Caki2 (cell line): ENCODE results near the gene TBC1D1. TPM values are rescaled to one million over a fixed set of nuclear protein-coding genes. Genes with fewer than 3 reads are reported as not detected.

Experiments
- DNase-seq: peaks from one replicate; pipeline ENCODE4 v3.0.0-alpha.2; 2015; ENCODE audit warnings: low read depth
- in situ Hi-C: cut with HindIII; loops from 2 replicates; pipeline ENCODE4 v1.10.0; 2016; ENCODE audit warnings: low sequenced_read_pairs, low pct_unique_long_range_greater_than_20kb, mixed read lengths
- total RNA-seq: library from RNA; depleted of rRNA; stranded (reverse); fragments of >200 nt; shearing (Covaris generic); gene quantifications from 2 replicates; pipeline ENCODE4 v1.2.3, GENCODE V29; 2014; ENCODE audit warnings: low replicate concordance

Gene TBC1D1
- total RNA-seq, 1 experiment from 2014 or later = 38.6 TPM

- no peak for DNase-seq
- in situ Hi-C loops = no loop called here
These were observed 243.0 kb downstream of the TBC1D1 start for GRCh38 chr4:38133711-38134480.

GRCh38 chr4:38135201-38135600 lies 244.3 kb downstream of the TBC1D1 start:
- in situ Hi-C loops = no loop called here
- DNase-seq = no peak

DNA sequence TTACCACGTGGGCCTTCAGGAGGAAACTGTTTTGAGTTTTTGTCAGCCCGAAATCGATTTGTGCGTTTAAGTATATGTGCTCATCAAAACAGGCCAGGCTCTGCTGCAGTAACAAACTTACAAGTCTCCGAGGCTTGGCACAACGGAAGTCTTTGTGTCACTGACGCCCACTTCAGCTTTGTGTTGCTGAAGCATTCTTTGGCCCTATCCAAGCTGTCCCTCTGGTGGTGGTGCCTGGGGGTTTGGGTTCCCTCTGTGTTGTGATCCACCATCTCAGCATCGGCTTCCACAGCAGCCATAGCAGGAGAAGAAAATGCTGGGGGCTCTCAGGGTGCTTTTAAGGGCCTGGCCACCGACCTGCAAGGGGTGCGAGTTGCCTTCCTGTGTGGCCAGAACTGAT lies 245.7 kb downstream of the TBC1D1 start:
- in situ Hi-C loops = no loop called here
- DNase-seq = no peak

- no peak for DNase-seq
- in situ Hi-C loops = no loop called here
These were observed 246.2 kb downstream of the TBC1D1 start for GRCh38 chr4:38137080-38137479.

GRCh38 chr4:38138363-38138762 lies 247.5 kb downstream of the TBC1D1 start:
- in situ Hi-C loops = no loop called here
- DNase-seq = no peak

GRCh38 chr4:38139187-38139586 lies 248.3 kb downstream of the TBC1D1 start:
- in situ Hi-C loops = no loop called here
- no peak for DNase-seq

DNA sequence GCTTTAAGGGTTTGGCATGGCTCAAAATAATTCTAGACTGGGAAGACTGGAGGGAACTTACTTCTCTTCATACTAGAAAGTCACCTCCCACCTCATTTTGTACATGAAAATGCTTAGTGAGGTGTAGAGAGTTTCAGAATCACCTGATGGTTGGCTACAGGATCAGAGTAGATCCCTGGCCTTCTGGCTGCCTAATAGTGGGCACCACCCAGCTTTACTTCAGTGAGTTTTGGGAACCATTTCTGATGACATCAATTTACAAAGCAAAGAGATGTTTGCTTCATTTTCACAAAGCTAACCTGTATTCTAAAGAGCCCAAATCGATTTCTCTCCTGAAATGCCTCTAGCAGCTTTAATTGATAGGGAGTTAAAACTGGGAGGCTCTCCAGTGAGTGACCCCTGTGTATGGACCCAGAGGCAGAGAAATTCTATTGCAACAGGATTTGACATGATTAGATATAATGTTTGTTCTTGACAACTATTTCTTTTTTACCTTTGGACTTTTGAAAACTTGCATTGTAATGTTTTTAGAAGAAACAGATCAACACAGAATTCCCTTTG lies 249.8 kb downstream of the TBC1D1 start:
- in situ Hi-C loops = no loop called here
- no peak for DNase-seq

GRCh38 chr4:38141808-38142500 lies 251.1 kb downstream of the TBC1D1 start:
- no peak for DNase-seq
- in situ Hi-C loops = no loop called here

- DNase-seq = no peak
- in situ Hi-C loops = no loop called here
These were observed 253.1 kb downstream of the TBC1D1 start for GRCh38 chr4:38144031-38144430.

- DNase-seq = no peak
These were observed 254.3 kb downstream of the TBC1D1 start for GRCh38 chr4:38145033-38145678.

GRCh38 chr4:38145741-38146140 lies 254.9 kb downstream of the TBC1D1 start:
- in situ Hi-C loops = no loop called here

More at GRCh38 chr4:38145033-38145678, 254.3 kb downstream of the TBC1D1 start:
- in situ Hi-C loops = no loop called here

DNA sequence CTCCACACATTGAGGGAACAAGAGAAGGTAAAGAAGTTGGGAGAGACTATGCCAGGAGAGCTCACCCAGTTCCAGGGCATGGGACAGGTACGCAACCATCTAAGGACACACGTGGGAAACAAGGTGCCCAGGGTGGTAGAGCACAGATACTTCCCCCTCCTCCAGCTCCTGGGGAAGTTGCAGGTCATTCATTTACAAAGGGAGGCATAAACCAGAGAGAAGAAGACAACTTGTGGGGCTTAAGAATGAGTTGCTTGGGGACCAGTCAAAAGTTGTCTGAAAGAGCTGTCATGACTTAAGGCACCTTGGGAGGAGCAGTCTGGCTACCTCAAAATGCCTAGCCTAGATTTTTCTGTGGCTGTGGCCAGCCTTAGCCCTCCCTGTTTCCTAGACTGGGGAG lies 255.5 kb downstream of the TBC1D1 start:
- no peak for DNase-seq

More at GRCh38 chr4:38145741-38146140, 254.9 kb downstream of the TBC1D1 start:
- no peak for DNase-seq

GRCh38 chr4:38149472-38149996 lies 258.6 kb downstream of the TBC1D1 start:
- peak; percentile 6 for DNase-seq
- in situ Hi-C loops = no loop called here

More for the DNA sequence above, 255.5 kb downstream of the TBC1D1 start:
- in situ Hi-C loops = no loop called here

GRCh38 chr4:38149997-38150671 lies 259.2 kb downstream of the TBC1D1 start:
- peak; percentile 48 for DNase-seq
- in situ Hi-C loops = no loop called here

DNA sequence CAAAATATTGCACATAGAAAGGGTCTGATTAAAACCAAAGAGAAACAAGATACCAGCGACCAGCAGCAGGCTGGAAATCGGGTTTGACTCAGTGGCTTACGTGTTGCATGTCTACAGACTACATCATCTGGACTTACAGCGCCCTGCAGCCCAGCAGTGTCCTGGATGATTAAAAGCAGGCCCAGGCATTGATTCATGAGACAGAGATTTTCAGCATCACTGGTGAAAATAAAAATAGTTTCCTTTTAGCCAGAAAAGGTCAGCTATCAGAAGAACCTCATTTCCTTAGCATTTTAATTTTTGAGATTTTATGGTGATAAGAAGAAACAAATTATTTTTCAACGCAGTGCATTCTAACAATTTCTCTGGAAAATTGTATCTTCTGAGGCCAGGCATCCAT lies 259.9 kb downstream of the TBC1D1 start:
- in situ Hi-C loops = no loop called here

GRCh38 chr4:38151873-38152272 lies 261.0 kb downstream of the TBC1D1 start:
- in situ Hi-C loops = no loop called here
- no peak for DNase-seq

More for the DNA sequence above, 259.9 kb downstream of the TBC1D1 start:
- no peak for DNase-seq

DNA sequence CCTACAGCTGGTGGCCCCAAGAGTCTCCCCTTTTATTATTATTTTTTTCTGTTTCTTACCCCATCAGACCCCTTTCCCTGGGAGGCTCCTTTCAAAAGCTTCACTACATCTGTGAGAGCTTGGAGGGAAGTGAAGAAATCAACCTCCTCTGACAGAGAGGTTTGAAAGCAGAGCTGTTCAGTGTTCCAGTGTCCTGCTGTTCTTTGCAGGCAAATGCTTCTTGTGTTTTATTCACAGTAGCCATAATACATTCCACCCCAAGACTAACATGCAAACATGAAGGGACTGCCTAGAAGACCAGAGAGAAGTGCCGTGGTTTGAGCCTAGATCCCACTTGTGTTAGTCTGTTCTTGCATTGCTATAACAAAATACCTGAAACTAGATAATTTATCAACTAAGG lies 261.4 kb downstream of the TBC1D1 start:
- in situ Hi-C loops = no loop called here
- no peak for DNase-seq

DNA sequence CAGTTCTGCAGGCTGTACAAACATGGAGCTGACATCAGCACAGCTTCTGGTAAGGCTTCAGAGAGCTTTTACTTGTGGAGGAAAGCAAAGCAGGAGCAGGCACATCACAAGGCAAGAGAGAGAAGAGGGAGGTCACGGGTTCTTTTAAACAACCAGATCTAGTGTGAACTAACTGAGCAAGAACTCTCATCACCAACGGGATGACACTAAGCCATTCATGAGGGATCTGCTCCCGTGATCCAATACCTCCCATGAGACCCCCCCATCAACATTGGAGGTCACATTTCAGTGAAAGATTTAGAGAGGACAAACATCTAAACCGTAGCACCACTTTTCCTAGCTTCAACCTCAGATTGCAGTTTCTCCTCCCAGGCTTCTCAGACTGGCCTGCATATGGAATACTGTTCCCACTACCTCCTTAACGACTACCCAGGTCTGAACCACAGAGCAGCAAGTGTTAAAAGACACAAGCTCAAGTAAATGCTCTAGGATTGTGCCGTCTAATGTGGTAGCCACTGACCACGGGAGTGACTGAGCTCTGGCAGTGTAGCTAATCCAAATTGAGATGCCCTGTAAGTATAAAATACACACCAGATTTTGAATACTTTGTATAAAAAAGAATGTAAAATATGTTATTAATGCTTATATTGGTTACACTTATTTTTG lies 262.0 kb downstream of the TBC1D1 start:
- in situ Hi-C loops = no loop called here

More for the DNA sequence above, 262.0 kb downstream of the TBC1D1 start:
- no peak for DNase-seq
